GM12874 (cell line): ENCODE data around the gene VAPB.

ENCODE experiments used
- TF ChIP-seq, protein P1 (sequence below): IDR thresholded peaks from 2 replicates; pipeline ENCODE4 v1.5.1; 2011; ENCODE audit warnings: low read depth, mild to moderate bottlenecking, control low read depth, low read length, moderate library complexity; ENCODE audit not compliant: insufficient read depth

Gene VAPB

GRCh38 chr20:58486207-58486606 is 97.2 kb downstream of the VAPB start:
- TF ChIP-seq, protein P1, sequence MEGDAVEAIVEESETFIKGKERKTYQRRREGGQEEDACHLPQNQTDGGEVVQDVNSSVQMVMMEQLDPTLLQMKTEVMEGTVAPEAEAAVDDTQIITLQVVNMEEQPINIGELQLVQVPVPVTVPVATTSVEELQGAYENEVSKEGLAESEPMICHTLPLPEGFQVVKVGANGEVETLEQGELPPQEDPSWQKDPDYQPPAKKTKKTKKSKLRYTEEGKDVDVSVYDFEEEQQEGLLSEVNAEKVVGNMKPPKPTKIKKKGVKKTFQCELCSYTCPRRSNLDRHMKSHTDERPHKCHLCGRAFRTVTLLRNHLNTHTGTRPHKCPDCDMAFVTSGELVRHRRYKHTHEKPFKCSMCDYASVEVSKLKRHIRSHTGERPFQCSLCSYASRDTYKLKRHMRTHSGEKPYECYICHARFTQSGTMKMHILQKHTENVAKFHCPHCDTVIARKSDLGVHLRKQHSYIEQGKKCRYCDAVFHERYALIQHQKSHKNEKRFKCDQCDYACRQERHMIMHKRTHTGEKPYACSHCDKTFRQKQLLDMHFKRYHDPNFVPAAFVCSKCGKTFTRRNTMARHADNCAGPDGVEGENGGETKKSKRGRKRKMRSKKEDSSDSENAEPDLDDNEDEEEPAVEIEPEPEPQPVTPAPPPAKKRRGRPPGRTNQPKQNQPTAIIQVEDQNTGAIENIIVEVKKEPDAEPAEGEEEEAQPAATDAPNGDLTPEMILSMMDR: no peak

GRCh38 chr20:58492074-58492718 is 103.2 kb downstream of the VAPB start:
- TF ChIP-seq, protein P1: no peak

- TF ChIP-seq, protein P1: no peak
These were observed 103.9 kb downstream of the VAPB start for GRCh38 chr20:58492795-58493524.

- TF ChIP-seq, protein P1: no peak
These were observed 106.0 kb downstream of the VAPB start for GRCh38 chr20:58494923-58495622.

DNA sequence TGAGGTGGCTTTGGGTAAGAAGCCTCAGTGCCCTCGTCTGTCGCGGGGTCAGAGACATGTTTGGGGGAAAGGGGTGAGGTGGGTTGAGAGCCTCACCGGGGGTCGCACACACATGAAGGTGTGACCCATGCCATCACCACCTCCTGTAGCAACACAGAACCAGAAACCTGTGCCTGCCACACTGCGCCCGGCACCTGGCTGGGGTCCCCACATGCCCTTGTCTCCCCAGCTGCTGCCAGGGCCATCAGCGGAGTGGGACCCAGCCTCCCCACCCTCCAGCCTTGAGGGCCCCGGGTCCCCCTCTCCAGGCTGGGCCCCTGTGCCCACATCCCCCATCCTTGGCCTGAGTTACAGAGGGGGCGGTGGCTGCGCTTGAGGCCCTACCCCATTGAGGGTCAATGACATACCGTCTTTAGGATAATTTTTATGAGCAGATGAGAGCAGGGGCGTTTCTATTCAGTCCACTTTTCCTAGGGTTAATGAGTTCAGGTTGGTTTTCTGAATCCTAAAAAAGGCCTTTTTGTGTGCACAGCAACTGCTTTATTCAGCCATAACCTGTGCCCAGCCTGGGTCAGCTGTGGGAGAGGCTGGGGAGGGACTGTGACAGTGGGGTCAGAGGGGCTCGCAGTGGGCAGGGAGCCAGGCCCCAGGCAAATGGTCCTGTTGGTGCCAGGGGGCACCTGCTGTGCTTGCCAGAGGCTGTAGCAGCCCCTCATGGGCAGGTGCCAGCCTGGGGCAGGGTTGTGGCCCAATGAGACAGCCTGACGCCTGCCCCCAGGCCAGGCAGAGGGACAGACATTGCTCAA is 106.8 kb downstream of the VAPB start:
- TF ChIP-seq, protein P1: no peak

DNA sequence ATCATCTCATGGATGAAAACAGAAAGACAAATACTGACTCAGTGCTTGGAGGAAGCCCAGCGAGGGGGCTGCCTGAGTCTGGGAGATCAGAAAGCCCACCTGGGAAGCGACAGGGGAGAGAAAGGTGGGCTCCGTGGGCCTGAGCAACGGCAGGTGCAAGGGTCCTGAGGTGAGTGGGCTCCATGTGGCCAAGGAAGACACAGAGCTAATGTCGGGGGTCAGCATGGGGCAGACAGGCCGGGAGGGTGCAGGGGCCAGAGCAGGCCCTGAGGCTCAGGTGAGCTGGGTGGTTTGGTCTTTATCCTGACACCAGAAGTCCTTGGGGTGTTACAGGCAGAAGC is 107.4 kb downstream of the VAPB start:
- TF ChIP-seq, protein P1: no peak
